Putamen (tissue), 1 donor: Measurements from ENCODE around the gene SLC10A6.

Experiments used
- DNase-seq: peaks from one replicate; pipeline ENCODE4 v3.0.0-alpha.2; 2016; ENCODE audit warnings: low spot score

Gene SLC10A6

GRCh38 chr4:86847571-86847970 is 1.6 kb downstream of the SLC10A6 start:
- no peak for DNase-seq

DNA sequence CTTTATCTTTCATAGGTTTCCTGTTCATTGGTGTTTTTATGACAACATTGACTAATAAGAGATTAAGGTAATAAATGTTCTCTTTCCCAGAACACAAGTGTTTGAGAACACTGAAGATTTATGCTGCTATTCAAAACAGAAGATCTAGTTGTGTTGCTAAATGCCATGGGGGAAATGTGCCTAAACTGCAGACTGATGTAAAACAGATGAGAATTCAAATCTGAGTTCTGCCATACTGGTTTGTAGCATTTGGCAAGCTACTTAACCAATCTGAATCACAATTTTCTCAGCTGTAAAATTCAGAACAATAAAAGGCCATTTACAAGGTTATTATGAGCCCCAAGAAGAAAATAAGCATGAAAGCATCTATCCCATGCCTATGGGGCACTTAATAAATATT is 2.3 kb downstream of the SLC10A6 start:
- DNase-seq = no peak

DNA sequence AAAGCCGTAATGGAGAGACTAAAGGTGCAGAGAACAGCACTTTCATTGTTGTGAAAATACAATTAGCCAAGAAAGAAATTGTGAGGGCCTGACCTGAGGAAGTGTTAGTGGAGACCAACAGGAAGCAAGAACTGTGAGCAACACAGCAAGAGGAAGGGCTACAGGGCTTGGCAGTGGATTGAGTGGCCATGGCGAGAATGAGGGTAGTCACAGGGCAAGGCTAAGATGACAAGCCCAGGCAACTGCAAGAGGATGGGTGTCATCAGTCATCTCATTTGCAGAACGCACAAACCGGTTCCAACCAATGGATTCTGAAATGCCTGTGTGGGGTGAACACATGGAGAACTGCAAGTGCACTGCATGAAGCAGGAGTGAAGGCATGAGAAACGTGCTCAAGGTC is 3.6 kb downstream of the SLC10A6 start:
- DNase-seq = no peak

GRCh38 chr4:86841309-86841708 is 7.9 kb downstream of the SLC10A6 start:
- DNase-seq = no peak

- no peak for DNase-seq
Measured at GRCh38 chr4:86840858-86841257, 8.3 kb downstream of the SLC10A6 start.

DNA sequence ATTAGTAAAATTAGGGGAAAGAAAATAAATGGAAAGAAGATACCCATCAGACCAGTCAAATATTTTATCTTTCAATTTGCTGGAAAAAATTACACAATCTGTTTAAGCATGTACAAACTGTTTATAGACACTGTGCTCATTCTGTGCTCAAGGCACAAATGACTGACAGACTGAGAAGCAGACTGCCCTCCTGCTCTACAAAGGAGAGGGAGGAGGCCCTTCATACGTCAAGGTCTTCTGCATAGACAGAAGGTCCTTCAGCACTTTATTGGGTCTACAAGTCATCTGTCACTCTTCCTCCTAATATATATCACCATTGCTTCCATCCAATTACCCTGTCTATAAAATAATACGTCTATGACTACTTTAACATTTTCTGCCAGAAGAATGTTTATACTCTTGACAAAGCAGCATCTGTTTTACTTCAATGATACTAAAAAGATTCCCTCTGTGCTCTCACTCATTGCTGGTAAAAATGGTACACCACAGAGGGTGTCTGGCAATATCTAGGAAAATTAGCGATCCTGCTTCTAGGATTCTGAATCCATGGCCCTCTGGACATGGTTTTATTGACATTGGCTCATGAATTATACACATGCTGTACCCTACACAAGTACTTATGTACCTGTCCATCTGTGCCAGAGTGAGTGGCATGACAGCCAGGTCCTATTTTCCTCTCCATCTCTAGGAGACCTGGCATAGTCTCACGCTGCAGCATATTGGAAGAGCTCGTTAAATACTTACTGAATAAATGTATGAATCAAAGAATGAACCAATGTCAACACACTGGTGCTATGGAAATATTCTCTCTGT is 11.3 kb downstream of the SLC10A6 start:
- no peak for DNase-seq

DNA sequence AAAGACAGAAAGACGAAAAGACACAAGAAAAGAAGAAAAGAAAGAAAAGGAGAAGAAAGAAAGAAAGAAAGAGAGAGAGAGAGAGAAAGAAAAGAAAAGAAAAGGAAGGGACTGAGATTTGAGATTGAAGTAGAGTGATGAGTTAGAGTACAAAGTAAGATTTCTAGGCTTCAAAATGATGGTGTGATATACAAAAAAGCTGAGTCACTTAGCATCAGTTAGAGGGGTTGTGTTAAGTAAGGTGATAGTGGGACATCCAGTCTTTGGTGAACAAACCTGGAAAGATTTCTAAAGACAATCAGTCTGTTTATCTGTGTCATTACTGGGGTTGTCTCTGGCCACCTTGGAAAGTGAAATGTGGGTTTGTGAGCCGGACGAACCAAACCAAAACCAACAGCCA is 13.5 kb downstream of the SLC10A6 start:
- no peak for DNase-seq

GRCh38 chr4:86834901-86835300 is 14.3 kb downstream of the SLC10A6 start:
- no peak for DNase-seq

DNA sequence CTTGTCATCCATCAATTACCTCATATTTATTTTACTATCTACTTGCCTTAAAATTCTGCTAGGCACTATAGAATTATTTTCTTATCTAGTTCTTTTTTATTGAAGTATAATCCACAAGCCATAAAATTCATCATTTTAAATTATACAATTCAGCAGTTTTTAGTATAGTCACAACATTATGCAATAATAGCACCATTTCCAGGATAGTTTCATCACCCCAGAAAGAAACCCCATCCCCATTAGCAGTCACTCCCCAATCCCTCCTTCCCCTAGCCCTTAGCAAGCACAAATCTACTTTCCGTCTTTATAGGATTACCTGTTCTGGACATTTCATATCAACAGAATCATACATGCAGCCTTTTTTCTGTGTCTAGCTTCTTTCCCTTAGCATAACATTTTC is 15.6 kb downstream of the SLC10A6 start:
- DNase-seq = no peak

GRCh38 chr4:86831262-86832130 is 17.7 kb downstream of the SLC10A6 start:
- no peak for DNase-seq

- DNase-seq = no peak
Measured at GRCh38 chr4:86825511-86825910, 23.7 kb downstream of the SLC10A6 start.

- no peak for DNase-seq
Measured at GRCh38 chr4:86822136-86822535, 27.0 kb downstream of the SLC10A6 start.

- DNase-seq = no peak
Measured at GRCh38 chr4:86821151-86821550, 28.0 kb downstream of the SLC10A6 start.

- DNase-seq = no peak
Measured at GRCh38 chr4:86819561-86819960, 29.6 kb downstream of the SLC10A6 start.

DNA sequence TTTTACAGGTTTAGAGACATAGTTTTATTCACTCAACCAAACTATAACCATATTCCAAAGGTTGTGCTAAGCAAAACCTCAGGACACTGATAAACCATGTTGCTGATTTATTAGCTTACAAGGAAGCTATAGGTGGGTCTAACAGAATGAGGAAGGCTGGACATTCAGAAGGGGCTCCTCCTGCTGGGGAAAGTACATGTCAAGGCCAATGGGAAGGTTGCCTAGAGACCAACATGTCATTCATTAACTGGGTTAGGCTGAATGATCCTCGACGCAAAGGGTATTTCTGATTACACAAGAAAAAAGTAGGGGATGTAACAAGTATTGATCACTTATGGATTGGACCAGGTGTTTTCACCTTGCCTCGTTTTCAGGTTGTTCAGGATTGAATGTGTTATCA is 30.3 kb downstream of the SLC10A6 start:
- DNase-seq = no peak

- no peak for DNase-seq
Measured at GRCh38 chr4:86818211-86818610, 31.0 kb downstream of the SLC10A6 start.

- no peak for DNase-seq
Measured at GRCh38 chr4:86816501-86817273, 32.5 kb downstream of the SLC10A6 start.

DNA sequence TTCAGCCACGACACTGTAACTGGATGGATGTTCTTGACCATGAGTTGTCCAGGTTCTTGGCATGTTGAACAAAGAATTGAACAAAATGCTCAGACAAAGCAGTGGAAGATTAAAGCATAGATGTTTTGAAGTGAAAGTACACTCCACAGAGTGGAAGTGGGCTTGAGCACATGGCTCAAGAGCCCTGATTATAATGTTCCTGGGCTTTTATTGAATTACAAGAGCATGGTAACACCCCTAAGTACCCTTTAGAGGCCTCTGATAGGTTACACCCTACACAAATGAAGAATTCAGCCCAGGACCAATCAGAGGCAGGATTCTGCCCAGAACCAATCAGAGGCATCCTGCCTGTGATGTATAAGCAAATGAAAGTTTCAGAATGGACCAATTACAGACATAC is 33.5 kb downstream of the SLC10A6 start:
- DNase-seq = no peak

DNA sequence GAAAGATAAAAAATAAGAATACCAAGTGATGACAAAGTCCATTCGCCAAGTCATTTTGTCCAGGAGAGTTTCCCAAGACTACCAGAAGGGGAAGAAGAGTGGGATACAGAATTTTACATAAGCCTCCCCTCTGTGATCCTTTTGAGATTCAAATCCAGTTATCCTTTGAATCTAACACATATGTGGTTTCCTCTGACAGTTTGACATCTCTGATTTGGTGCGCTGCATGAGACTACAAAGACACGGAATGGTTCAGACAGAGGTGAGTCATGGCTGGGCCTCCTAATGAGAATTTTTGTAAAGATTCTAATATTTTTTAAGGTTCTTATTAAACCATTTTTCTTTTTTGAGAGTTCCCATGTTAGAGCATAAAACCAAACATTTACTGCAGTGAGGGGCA is 38.3 kb downstream of the SLC10A6 start:
- DNase-seq = no peak

DNA sequence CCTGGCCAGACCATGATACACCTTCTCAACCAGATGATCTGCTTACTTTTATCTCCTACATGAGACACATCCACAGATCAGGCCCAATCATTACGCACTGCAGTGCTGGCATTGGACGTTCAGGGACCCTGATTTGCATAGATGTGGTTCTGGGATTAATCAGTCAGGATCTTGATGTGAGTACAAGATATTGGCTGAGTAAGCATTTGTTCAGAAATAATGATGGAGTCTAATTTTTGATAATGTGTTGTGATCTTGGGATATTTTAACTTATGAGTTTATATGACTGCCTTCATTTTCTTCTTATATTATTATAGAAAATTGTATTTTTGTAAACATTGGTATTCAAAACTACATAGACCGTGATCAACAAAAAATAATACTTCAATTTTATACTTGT is 39.4 kb downstream of the SLC10A6 start:
- DNase-seq = no peak

- no peak for DNase-seq
Measured at GRCh38 chr4:86791126-86791525, 58.1 kb downstream of the SLC10A6 start.

- no peak for DNase-seq
Measured at GRCh38 chr4:86788826-86789225, 60.4 kb downstream of the SLC10A6 start.

DNA sequence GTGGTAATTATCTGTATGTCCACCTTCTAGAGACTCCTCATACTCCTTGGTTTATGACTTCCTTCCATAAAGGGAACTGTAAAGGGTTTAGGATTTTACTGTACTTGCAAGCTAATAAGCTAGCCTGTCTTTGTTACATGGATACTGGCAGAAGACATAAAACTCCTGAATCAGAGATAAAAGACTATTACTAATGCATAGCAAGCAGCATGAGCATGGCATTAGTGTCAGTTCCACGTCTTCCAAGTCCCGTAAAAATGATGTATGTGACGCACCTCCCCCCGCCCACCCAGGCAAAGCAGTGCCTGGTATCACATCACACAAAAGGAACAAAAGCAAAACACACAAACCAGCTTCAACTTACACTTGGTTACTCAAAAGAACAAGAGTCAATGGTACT is 71.0 kb downstream of the SLC10A6 start:
- DNase-seq = no peak
